HL-60 (cell line): ENCODE data around the gene COX20.
"Not testable (repeated sequence)": the region's sequence is repeated elsewhere in the genome, so short reads cannot be mapped to it uniquely, and the experiment has no call there.

Experiments
- DNase-seq, 2 experiments: peaks; one replicate each; pipeline ENCODE4 v3.0.0-alpha.2; 2010 to 2020; ENCODE audit warnings: low read depth in 1 of 2, low spot score in 1 of 2
- H3K27ac ChIP-seq: fragments of 250-450 bp; sonication (Bioruptor Pico); replicated peaks from 2 replicates; pipeline ENCODE4 v1.5.1; 2020; ENCODE audit warnings: mild to moderate bottlenecking, moderate library complexity
- H3K27me3 ChIP-seq: fragments of 250-450 bp; sonication (Bioruptor Pico); 2 replicates; pipeline ENCODE4 v1.5.1; 2021; ENCODE audit warnings: mild to moderate bottlenecking, moderate library complexity; ENCODE audit not compliant: insufficient read depth, poor library complexity, severe bottlenecking
- H3K4me3 ChIP-seq: replicated peaks from 2 replicates; pipeline ENCODE4 v1.5.1; 2011; ENCODE audit warnings: mild to moderate bottlenecking, control low read depth, low read length; ENCODE audit not compliant: insufficient read depth
- GABPA ChIP-seq: IDR thresholded peaks from 2 replicates; pipeline ENCODE4 v1.6.1; 2012; ENCODE audit warnings: low read depth
- POLR2AphosphoS5 ChIP-seq: IDR thresholded peaks from 2 replicates; pipeline ENCODE4 v1.6.1; 2012; ENCODE audit warnings: low read depth
- REST ChIP-seq: IDR thresholded peaks from 2 replicates; pipeline ENCODE4 v1.6.1; 2012; ENCODE audit warnings: low read depth; ENCODE audit not compliant: insufficient replicate concordance
- SPI1 ChIP-seq: IDR thresholded peaks from 2 replicates; pipeline ENCODE4 v1.6.1; 2012; ENCODE audit warnings: low read depth, mild to moderate bottlenecking, borderline replicate concordance
- TF ChIP-seq, protein P1 (sequence below): IDR thresholded peaks from one replicate; pipeline ENCODE4 v1.5.1; 2011; ENCODE audit warnings: low read length, control low read depth, inconsistent platforms; ENCODE audit not compliant: insufficient read depth

COX20 gene

GRCh38 chr1:244794071-244794470, 41.4 kb upstream of the COX20 start:
- DNase-seq: no peak
- no peaks in the 10 kb centered on the region for H3K27me3 ChIP-seq
- TF ChIP-seq POLR2AphosphoS5 (no peak), REST (no peak), SPI1 (no peak), GABPA (no peak)
- TF ChIP-seq, protein P1, sequence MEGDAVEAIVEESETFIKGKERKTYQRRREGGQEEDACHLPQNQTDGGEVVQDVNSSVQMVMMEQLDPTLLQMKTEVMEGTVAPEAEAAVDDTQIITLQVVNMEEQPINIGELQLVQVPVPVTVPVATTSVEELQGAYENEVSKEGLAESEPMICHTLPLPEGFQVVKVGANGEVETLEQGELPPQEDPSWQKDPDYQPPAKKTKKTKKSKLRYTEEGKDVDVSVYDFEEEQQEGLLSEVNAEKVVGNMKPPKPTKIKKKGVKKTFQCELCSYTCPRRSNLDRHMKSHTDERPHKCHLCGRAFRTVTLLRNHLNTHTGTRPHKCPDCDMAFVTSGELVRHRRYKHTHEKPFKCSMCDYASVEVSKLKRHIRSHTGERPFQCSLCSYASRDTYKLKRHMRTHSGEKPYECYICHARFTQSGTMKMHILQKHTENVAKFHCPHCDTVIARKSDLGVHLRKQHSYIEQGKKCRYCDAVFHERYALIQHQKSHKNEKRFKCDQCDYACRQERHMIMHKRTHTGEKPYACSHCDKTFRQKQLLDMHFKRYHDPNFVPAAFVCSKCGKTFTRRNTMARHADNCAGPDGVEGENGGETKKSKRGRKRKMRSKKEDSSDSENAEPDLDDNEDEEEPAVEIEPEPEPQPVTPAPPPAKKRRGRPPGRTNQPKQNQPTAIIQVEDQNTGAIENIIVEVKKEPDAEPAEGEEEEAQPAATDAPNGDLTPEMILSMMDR: no peak
- no peak overlapping the region for H3K4me3 ChIP-seq
- no peak overlapping the region for H3K27ac ChIP-seq

DNA sequence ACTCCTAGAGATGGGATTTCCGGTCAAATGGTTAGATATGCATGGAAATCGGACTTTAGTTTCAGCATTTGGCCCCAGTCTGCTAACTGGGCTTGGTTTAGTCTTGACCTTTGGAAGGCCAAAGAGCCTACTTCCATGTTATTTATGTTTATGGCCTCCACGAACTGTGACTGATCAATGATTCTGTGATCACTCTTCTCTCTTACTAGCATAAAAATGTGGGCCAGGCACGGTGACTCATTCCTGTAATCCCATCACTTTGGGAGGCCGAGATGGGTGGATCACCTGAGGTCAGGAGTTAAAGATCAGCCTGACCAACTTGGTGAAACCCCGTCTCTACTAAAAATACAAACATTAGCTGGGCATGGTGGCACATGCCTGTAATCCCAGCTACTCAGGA, 40.9 kb upstream of the COX20 start:
- H3K4me3 ChIP-seq, H3K27me3 ChIP-seq, DNase-seq, H3K27ac ChIP-seq: not testable (repeated sequence)

GRCh38 chr1:244796719-244797406, 38.6 kb upstream of the COX20 start:
- Histone ChIP-seq H3K27ac (no peak overlapping the region), H3K27me3 (no peaks in the 10 kb centered on the region), H3K4me3 (no peak overlapping the region)
- peak; percentile 20 to 55 for DNase-seq
- no peak for TF ChIP-seq GABPA
- TF ChIP-seq, protein P1: peak; percentile 89
- TF ChIP-seq SPI1: no peak

DNA sequence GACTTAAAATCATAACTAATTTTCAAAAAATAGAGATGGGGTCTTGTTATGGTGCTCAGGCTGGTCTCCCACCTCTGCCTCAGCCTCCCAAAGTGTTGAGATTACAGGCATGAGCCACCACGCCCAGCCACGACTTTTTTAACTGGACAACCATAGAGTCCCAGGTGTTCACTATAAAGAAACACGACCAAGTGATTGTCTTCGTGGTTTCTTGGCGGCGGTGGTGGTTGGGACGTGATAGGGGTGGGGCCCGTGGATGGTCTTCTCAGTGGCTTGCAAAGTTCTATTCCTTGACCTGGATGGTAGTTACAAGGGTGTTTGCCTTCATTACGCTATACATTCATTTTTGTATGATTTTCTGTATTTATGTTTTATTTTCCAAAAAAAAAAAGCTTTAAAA, 34.6 kb upstream of the COX20 start:
- Histone ChIP-seq H3K27ac (no peak overlapping the region), H3K4me3 (no peak overlapping the region), H3K27me3 (no peaks in the 10 kb centered on the region)
- TF ChIP-seq SPI1 (no peak), REST (no peak), GABPA (no peak), POLR2AphosphoS5 (no peak)
- TF ChIP-seq, protein P1: no peak
- no peak for DNase-seq
